LNCAP (cell line): ENCODE data around the gene PODNL1.

Source experiments
- CTCF ChIP-seq: fragments of 450-650 bp; IDR thresholded peaks from 2 replicates; pipeline ENCODE4 v1.5.1; 2017; ENCODE audit warnings: mild to moderate bottlenecking

Gene PODNL1

GRCh38 chr19:13909430-13909829, 28.8 kb downstream of the PODNL1 start:
- TF ChIP-seq CTCF: no peak

GRCh38 chr19:13908674-13909073, 29.5 kb downstream of the PODNL1 start:
- no peak for TF ChIP-seq CTCF

GRCh38 chr19:13906910-13907309, 31.3 kb downstream of the PODNL1 start:
- no peak for TF ChIP-seq CTCF

GRCh38 chr19:13906521-13906904, 31.7 kb downstream of the PODNL1 start:
- no peak for TF ChIP-seq CTCF

- no peak for TF ChIP-seq CTCF
Measured at GRCh38 chr19:13905634-13906520, 32.3 kb downstream of the PODNL1 start, which contains the start of the genes BRME1 and CC2D1A. TSS of gene BRME1 (minus strand) at chr19:13906117. CDS start at chr19:13904892, 1,225 bp downstream. TSS of gene CC2D1A (plus strand) at chr19:13906201. CDS start at chr19:13906442, 241 bp downstream.

GRCh38 chr19:13902993-13903555, 35.1 kb downstream of the PODNL1 start:
- peak; percentile 34; the same call in 1 of the 2 replicates for TF ChIP-seq CTCF

- TF ChIP-seq CTCF: no peak
Measured at GRCh38 chr19:13899912-13900584, 38.2 kb downstream of the PODNL1 start.
